ENCODE results near the gene USP33. TPM values are rescaled to one million over a fixed set of nuclear protein-coding genes. Genes with fewer than 3 reads are reported as not detected.
"Not testable (repeated sequence)": the region's sequence is repeated elsewhere in the genome, so short reads cannot be mapped to it uniquely, and the experiment has no call there.

USP33 gene
- total RNA-seq, 1 experiment from 2014 or later, result 51.5 TPM

DNA sequence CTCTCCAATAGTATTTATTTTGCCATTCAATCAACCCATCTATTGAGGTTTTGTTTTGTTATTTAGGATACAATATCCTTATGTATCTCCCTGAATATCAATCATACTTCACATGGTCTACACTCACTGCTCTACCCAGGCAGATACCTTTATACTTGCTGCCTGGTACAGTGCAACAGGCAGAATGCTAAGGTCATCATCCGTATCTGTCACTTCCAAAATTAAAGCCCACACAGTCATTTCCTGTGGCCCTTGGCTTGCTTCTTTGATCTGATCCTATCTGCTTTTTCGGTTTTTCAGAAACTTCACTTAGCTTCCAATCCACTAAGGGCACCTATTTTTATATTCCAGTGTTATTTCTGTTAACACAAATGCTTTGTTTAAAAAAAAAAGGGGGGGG is 54.9 kb downstream of the USP33 start:
- Histone ChIP-seq H3K23me2 (ENCODE audit: insufficient read length, low read depth, low read length, poor library complexity, severe bottlenecking) (no peaks in the 10 kb centered on the region), H2BK120ac (ENCODE audit: low read depth, low read length, poor library complexity, severe bottlenecking) (no peak overlapping the region), H3K9me3 (ENCODE audit: control insufficient read depth, low read depth, low read length) (no peaks in the 10 kb centered on the region), H4K8ac (replicated peaks; ENCODE audit: insufficient read length, low read depth, low read length) (no peak overlapping the region), H3K79me2 (ENCODE audit: insufficient read depth, low read length) (no peaks in the 10 kb centered on the region), H3K23ac (ENCODE audit: insufficient read length, low read depth, low read length) (no peak overlapping the region), H2AFZ (ENCODE audit: low read length) (no peak overlapping the region), H2AK5ac (ENCODE audit: insufficient read length, low read length) (no peak overlapping the region), H3K27me3 (ENCODE audit: insufficient read depth, low read length) (no peaks in the 10 kb centered on the region), H3T11ph (ENCODE audit: low read length) (no peak overlapping the region), H3K9ac (ENCODE audit: extremely low read depth, insufficient read length, low read length) (no peak overlapping the region), H3K4me2 (ENCODE audit: insufficient read depth, insufficient read length, low read length) (no peak overlapping the region), H4K20me1 (ENCODE audit: control insufficient read depth, insufficient read depth, insufficient read length) (no peaks in the 10 kb centered on the region), H3K56ac (ENCODE audit: insufficient read length, low read depth, low read length) (no peak overlapping the region), H3K14ac (ENCODE audit: insufficient read depth, low read length) (no peak overlapping the region), H2BK5ac (ENCODE audit: insufficient read length, low read length) (no peak overlapping the region), H3K27ac (ENCODE audit: insufficient read length, low read depth, low read length) (no peak overlapping the region), H3K79me1 (ENCODE audit: insufficient read depth, low read depth, low read length, poor library complexity, severe bottlenecking) (no peaks in the 10 kb centered on the region), H2BK12ac (ENCODE audit: insufficient read length, low read depth, low read length) (no peak overlapping the region), H4K91ac (ENCODE audit: insufficient read length, low read depth, low read length) (no peak overlapping the region), H2BK15ac (ENCODE audit: low read depth, low read length) (no peak overlapping the region), H3K18ac (ENCODE audit: insufficient read length, low read depth, low read length) (no peak overlapping the region), H3K4me1 (ENCODE audit: insufficient read depth, low read length) (no peaks in the 10 kb centered on the region), H3K4ac (ENCODE audit: low read depth, low read length) (no peak overlapping the region), H4K5ac (ENCODE audit: insufficient read length, low read depth, low read length) (no peak overlapping the region), H2BK20ac (ENCODE audit: low read depth, low read length, poor library complexity, severe bottlenecking) (no peak overlapping the region)
- H3K4me3 Mint-ChIP-seq, result no peak overlapping the region
- no CpG with 5 or more reads among the region's 2 CpGs for WGBS (ENCODE audit: extremely low coverage, insufficient read length, low lambda C conversion rate)
- DNase-seq, result no peak
- H3K27me3 Mint-ChIP-seq (ENCODE audit: low read depth), result no peaks in the 10 kb centered on the region
- H3K9me3 Mint-ChIP-seq, result no peaks in the 10 kb centered on the region; a peak in 1 of 5 replicates
- TF ChIP-seq, protein P1, sequence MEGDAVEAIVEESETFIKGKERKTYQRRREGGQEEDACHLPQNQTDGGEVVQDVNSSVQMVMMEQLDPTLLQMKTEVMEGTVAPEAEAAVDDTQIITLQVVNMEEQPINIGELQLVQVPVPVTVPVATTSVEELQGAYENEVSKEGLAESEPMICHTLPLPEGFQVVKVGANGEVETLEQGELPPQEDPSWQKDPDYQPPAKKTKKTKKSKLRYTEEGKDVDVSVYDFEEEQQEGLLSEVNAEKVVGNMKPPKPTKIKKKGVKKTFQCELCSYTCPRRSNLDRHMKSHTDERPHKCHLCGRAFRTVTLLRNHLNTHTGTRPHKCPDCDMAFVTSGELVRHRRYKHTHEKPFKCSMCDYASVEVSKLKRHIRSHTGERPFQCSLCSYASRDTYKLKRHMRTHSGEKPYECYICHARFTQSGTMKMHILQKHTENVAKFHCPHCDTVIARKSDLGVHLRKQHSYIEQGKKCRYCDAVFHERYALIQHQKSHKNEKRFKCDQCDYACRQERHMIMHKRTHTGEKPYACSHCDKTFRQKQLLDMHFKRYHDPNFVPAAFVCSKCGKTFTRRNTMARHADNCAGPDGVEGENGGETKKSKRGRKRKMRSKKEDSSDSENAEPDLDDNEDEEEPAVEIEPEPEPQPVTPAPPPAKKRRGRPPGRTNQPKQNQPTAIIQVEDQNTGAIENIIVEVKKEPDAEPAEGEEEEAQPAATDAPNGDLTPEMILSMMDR (conservative IDR thresholded peaks at IDR 0.05), result no peak
- no peak overlapping the region for H3K27ac Mint-ChIP-seq
- peaks cover under 1 to 18% (median 5%) of the 10 kb centered on the region in 3 experiments for H3K36me3 Mint-ChIP-seq (ENCODE audit: insufficient read depth in 1 of 3, low read depth in 3 of 3)
- H3K4me1 Mint-ChIP-seq, result no peaks in the 10 kb centered on the region

DNA sequence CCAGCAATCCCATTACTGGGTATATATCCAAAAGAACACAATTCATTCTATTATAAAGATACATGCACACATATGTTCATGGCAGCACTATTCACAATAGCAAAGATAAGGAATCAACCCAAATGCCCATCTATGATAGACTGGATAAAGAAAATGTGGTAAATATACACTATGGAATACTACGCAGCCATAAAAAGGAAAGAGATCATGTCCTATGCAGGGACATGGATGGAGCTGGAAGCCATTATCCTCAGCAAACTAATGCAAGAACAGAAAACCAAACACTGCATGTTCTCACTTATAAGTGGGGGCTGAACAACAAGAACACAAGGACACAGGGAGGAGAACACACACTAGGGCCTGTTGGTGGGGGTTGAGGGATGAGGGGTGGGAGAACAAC is 60.0 kb downstream of the USP33 start:
- not testable (repeated sequence) for H3K9me3 Mint-ChIP-seq; H2BK20ac ChIP-seq (ENCODE audit: low read depth, low read length, poor library complexity, severe bottlenecking); H2BK12ac ChIP-seq (ENCODE audit: insufficient read length, low read depth, low read length); H2AK5ac ChIP-seq (ENCODE audit: insufficient read length, low read length); H2AFZ ChIP-seq (ENCODE audit: low read length); H3K9ac ChIP-seq (ENCODE audit: extremely low read depth, insufficient read length, low read length); H2BK5ac ChIP-seq (ENCODE audit: insufficient read length, low read length); H3K18ac ChIP-seq (ENCODE audit: insufficient read length, low read depth, low read length); DNase-seq; H3K4me1 Mint-ChIP-seq; H3K79me1 ChIP-seq (ENCODE audit: insufficient read depth, low read depth, low read length, poor library complexity, severe bottlenecking); H2BK120ac ChIP-seq (ENCODE audit: low read depth, low read length, poor library complexity, severe bottlenecking); H3K23me2 ChIP-seq (ENCODE audit: insufficient read length, low read depth, low read length, poor library complexity, severe bottlenecking); H4K8ac ChIP-seq (replicated peaks; ENCODE audit: insufficient read length, low read depth, low read length); H3K4me2 ChIP-seq (ENCODE audit: insufficient read depth, insufficient read length, low read length); H3K23ac ChIP-seq (ENCODE audit: insufficient read length, low read depth, low read length); H3K27me3 Mint-ChIP-seq (ENCODE audit: low read depth); H3K27me3 ChIP-seq (ENCODE audit: insufficient read depth, low read length); H4K5ac ChIP-seq (ENCODE audit: insufficient read length, low read depth, low read length); H3K4me3 Mint-ChIP-seq; H3K56ac ChIP-seq (ENCODE audit: insufficient read length, low read depth, low read length); H3K4ac ChIP-seq (ENCODE audit: low read depth, low read length); H3K79me2 ChIP-seq (ENCODE audit: insufficient read depth, low read length); H3K9me3 ChIP-seq (ENCODE audit: control insufficient read depth, low read depth, low read length); H3K14ac ChIP-seq (ENCODE audit: insufficient read depth, low read length); H3K4me1 ChIP-seq (ENCODE audit: insufficient read depth, low read length); H2BK15ac ChIP-seq (ENCODE audit: low read depth, low read length); H3K27ac ChIP-seq (ENCODE audit: insufficient read length, low read depth, low read length); H4K91ac ChIP-seq (ENCODE audit: insufficient read length, low read depth, low read length); H3K27ac Mint-ChIP-seq; H4K20me1 ChIP-seq (ENCODE audit: control insufficient read depth, insufficient read depth, insufficient read length); H3T11ph ChIP-seq (ENCODE audit: low read length)
- WGBS (ENCODE audit: extremely low coverage, insufficient read length, low lambda C conversion rate), result no CpG with 5 or more reads among the region's 1 CpG
- H3K36me3 Mint-ChIP-seq (ENCODE audit: insufficient read depth in 1 of 3, low read depth in 3 of 3), result peaks cover 0 to 11% (median 7%) of the 10 kb centered on the region in 3 experiments; a peak in 6 of 7 replicates

All from H9 (cell line).